ENCODE data around the gene NCKAP5.
"Not testable (repeated sequence)": the region's sequence is repeated elsewhere in the genome, so short reads cannot be mapped to it uniquely, and the experiment has no call there.

NCKAP5 gene

GRCh38 chr2:132730611-132731010 lies 837.7 kb downstream of the NCKAP5 start:
- no peak for FAIRE-seq

DNA sequence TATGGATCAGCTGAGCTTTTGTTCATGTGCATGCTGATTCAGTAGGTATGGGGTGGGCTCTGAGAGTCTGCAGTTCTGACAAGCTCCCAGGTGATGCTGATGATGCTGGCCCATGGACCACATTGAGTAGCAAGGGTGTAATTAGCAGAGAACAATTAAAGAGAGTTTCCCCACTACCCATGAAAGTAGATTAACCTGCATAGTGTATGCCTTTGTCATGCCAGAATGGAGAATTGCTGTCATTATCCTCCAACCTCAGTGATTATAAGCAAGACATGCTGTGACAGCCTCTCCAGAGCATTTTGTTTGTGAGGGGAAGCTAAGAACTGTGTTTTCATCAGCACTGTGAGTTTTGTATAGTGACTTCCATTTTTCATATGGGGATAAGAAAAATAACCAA lies 838.7 kb downstream of the NCKAP5 start:
- FAIRE-seq, result no peak

- FAIRE-seq, result no peak
Measured at GRCh38 chr2:132726155-132726554, 842.1 kb downstream of the NCKAP5 start.

- no peak for FAIRE-seq
Measured at GRCh38 chr2:132725748-132726147, 842.5 kb downstream of the NCKAP5 start.

DNA sequence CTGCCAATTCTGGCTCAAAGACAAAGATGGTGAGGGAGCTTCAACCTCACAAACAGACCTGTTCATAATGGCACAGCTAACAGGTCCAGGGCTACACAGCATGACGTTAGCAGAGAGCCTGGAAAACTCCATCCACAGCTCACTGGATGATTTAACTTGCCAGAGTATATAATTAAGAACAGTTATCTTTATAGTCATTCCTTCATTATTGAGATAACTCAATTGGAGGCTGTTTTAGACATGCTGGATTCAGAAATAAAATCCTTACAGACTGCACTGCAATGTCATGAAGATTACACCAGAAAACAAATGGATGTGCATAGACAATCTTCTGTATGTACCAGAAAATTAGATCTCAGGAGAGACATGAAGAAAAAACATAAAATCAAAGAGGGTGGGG lies 843.1 kb downstream of the NCKAP5 start:
- no peak for FAIRE-seq

- FAIRE-seq, result no peak
Measured at GRCh38 chr2:132721938-132722337, 846.3 kb downstream of the NCKAP5 start.

DNA sequence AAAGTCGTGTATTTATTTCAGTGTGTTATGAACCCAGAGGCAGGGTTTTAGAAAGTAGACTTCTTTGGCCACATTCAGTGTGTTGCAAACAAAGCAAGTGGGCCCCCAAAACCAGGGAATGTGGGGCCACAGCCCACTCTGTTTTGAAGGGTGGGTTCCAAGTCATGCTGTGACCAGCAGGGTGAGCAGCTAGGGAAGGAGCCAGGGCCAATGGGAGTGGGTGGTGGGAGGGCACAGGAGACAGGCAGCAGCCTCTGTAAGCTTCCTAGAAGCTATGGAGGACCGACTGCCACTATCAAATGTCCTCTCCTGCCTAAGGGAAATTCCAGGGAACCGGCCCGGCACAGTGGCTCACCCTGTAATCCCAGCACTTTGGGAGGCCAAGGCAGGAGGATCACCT lies 847.9 kb downstream of the NCKAP5 start:
- FAIRE-seq, result no peak

DNA sequence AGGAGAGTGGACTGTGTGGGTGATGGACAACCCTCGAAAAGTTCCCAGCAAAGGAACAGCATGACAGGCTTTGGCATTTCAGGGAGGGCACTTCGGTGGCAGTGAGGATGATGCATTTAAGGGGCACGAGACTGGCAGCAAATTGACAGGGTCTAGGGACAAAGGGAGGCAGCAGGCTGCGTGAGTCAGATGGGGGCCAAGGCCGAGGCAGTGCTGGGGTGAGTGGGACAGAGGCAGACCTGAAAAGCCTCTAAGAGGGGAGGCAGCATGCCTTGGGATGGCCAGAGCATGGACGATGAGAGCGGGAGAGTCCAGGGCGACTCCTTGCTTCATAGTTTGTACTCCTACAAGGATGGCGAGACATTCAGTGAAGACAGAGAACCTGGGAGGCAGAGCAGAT lies 848.8 kb downstream of the NCKAP5 start:
- no peak for FAIRE-seq

DNA sequence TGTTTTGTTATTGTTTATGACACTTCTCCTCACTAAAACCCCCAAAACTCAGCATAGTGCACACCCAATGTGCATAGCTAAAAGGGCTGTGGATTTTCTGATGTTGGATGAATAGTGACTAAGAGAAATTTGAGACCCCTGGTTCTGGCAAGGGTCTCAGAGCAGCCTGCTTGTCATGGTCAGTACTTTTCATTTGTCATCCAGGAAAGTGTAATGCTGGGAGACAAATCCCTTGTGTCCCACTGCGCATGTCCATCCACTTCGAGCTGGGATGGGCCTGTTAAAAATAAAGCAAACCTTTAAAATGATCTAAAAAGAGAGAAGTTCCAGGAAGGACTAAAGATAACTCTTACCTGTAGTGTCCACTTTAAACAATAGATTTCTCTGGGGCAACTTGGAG lies 851.3 kb downstream of the NCKAP5 start:
- FAIRE-seq, result no peak

GRCh38 chr2:132715386-132716351 lies 852.6 kb downstream of the NCKAP5 start:
- FAIRE-seq, result no peak

DNA sequence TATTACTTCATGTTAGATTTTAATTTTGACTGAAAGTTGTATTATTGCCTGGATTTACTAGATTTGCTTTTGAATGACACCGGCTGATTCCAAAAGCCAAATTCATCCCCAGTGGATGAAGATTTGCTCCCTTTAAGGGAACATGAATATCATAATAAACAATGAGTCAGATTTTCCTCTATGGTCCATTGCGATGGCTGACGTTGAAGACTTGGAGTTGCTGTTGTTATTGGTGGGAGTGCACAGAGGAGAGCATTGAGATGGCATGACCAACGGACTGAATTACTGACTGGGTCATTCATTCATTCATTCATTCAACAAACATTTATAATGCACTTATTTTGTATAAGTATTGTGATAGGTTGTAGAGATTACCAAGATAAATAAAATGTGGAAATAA lies 864.9 kb downstream of the NCKAP5 start:
- no peak for FAIRE-seq

GRCh38 chr2:132701810-132702209 lies 866.5 kb downstream of the NCKAP5 start:
- no peak for FAIRE-seq

DNA sequence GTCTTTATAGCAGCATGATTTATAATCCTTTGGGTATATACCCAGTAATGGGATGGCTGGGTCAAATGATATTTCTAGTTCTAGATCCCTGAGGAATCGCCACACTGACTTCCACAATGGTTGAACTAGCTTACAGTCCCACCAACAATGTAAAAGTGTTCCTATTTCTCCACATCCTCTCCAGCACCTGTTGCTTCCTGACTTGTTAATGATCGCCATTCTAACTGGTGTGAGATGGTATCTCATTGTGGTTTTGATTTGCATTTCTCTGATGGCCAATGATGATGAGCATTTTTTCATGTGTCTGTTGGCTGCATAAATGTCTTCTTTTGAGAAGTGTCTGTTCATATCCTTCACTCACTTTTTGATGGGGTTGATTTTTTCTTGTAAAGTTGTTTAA lies 868.5 kb downstream of the NCKAP5 start:
- not testable (repeated sequence) for FAIRE-seq

- not testable (repeated sequence) for FAIRE-seq
Measured at GRCh38 chr2:132698347-132698746, 869.9 kb downstream of the NCKAP5 start.

DNA sequence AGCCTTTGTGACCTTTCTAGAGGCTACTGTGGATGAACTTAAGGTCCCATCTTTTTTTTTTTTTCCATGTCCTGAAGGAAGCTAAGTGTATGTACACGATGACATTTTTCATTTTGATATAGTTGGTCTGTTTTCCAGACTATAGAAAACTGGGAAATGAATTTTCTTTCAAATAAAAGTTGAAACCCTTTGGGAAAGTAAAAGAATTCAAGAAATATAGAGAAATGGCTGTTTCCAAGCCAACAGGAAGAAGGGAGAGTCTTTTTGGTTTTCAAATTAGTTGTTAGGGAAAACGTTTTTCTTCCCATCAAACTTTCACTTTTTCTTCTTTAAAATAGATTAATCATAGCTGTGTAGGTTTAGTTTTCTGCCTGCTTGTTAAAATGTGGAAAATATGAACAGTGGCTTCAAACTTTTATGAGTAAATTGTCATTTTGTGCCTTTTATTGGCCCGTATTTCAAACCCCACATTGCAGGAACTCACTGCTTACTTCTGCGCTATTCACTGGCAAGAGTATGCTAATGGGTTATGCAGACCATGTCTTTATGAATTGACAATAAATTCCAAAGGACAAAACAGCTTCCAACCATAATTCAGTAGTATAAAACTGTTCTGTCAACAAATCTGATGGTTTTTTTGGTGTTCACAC lies 870.6 kb downstream of the NCKAP5 start:
- no peak for FAIRE-seq

DNA sequence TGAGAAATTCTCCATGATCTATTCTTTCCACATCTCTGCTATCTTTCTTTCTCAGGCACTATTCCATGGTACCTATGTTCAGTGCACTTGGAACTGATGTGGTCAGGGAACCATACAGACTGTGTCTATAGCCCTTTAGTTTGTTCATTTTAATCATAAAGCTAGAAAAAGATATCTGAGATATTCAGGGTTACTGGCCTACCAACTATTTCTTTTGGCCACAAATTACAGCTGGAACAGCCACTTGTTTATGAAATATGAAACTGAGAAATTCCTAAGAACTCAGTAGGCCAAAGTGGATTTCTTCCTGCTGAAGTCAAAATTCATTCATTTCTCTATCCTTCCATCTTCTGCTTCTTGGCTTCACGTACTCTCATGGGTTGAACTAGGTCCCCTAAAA lies 875.4 kb downstream of the NCKAP5 start:
- no peak for FAIRE-seq

- FAIRE-seq, result no peak
Measured at GRCh38 chr2:132691556-132691955, 876.7 kb downstream of the NCKAP5 start.

GRCh38 chr2:132690664-132691303 lies 877.5 kb downstream of the NCKAP5 start:
- no peak for FAIRE-seq

DNA sequence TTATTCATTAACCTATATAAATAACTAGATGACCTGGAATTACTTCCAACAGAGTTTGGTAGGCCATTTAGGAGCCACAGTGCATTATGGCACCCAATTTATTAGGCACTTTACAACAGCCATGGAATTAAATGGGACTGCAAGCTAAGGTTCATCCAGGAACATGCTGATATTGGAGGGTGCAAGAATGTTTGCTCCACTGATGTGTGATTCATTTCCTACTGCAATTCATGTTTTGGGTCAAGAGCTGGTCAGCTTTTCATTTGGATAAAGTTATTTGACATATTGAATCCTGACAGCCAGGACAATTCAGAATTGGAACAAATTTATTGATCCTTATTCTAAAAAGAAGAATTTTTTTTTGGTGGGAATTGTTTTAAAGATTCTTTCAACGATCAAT lies 886.5 kb downstream of the NCKAP5 start:
- FAIRE-seq, result no peak

GRCh38 chr2:132680544-132680943 lies 887.7 kb downstream of the NCKAP5 start:
- FAIRE-seq, result no peak

DNA sequence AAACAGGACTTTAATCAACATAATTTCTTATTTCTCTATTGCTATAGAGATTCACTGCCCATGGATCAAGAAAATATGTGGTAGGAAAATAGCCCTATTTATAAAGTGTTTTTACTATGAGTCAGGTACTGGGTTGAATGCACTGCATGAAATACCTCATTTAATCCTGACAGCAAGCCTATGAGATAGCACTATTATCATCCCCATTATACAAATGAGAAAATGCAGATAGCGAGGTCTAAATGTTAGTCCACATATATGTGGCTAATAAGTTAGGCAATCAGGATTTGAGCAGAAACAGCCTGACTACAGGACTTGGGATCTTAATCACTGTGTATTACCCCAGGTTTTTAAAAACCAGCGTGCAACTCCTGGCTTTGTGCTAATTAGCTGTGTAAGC lies 889.8 kb downstream of the NCKAP5 start:
- FAIRE-seq, result no peak

DNA sequence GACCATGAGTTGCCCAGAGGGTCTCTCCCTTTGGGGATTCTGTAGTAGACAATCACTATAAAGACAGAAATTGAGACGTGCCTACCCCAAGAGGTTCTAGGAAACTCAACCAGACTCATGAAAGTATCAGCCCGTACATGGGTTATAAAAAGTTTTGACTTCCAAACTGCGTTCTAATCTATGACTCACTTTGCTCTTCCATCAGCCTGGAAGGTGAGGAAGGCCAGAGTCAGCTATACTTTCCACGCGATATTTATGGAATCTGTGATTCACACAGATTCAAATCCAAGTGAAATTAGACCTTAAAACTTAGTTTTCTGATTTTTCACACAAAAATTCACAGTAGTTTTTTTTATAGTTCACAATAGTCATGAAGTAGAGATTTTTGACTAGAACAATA lies 890.6 kb downstream of the NCKAP5 start:
- FAIRE-seq, result no peak

DNA sequence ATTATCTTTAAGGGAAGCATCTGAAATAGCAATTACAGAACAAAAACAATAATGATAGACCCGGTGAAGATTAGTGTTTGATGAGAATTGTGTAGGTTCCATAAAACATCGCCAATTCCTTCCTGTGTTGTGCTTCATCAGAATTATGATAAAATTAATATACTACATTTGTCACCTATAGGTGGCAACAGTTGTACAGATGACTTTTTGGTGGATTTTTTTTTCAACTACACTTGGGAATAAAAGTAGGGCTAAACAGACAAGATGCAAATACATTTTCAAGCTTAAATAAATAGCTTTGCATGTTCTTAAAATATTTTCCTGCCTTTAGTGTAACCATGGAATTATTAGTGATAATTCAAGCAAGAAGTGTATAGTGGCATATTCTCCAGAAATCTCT lies 891.3 kb downstream of the NCKAP5 start:
- no peak for FAIRE-seq
